HG03103 (cell line): ENCODE data around the gene FOXR1.

Experiments
- ATAC-seq: cut with Tn5 transposase; IDR thresholded peaks from one replicate; pipeline ENCODE4 v1.9.1; 2021; ENCODE audit warnings: low read depth; ENCODE audit not compliant: unreplicated experiment

Gene FOXR1

DNA sequence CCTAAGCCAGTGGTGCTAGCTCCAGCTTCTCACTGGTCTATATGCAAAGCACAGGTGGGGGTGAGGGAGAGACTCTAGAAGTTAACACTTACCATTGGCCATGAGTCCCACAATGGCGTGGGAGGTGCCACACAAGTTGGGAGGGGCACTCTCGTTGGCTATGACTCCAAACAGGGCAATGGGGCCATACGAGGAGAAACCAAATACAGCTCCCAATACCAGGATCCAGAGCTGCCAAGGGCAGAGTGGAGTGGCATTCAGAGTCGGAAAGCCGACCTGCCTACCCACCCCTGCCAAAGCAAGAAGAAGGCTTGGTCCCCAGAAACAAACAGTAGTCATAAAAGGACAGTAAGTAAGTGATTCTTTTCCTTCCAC, 53.5 kb downstream of the FOXR1 start:
- no peak for ATAC-seq

DNA sequence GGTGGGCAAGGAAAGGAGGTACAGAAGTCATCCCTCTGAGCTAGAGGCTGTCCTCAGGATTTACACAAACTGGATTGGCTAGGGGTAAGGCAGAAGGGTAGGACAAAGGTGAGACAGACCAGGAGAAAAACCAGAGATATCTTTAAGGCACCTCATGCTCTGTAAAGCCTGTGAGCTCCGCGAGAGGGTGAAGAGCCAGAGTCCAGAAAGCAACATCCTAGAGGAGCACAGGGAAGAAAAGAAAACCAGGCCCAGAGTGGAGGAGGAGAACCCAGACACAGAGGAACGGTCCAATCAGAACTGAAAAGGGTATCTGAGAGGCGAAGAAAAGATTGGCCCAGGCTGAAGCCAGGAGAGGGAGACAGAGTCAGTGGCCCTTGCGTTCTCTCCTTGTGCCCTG, 54.0 kb downstream of the FOXR1 start:
- no peak for ATAC-seq

DNA sequence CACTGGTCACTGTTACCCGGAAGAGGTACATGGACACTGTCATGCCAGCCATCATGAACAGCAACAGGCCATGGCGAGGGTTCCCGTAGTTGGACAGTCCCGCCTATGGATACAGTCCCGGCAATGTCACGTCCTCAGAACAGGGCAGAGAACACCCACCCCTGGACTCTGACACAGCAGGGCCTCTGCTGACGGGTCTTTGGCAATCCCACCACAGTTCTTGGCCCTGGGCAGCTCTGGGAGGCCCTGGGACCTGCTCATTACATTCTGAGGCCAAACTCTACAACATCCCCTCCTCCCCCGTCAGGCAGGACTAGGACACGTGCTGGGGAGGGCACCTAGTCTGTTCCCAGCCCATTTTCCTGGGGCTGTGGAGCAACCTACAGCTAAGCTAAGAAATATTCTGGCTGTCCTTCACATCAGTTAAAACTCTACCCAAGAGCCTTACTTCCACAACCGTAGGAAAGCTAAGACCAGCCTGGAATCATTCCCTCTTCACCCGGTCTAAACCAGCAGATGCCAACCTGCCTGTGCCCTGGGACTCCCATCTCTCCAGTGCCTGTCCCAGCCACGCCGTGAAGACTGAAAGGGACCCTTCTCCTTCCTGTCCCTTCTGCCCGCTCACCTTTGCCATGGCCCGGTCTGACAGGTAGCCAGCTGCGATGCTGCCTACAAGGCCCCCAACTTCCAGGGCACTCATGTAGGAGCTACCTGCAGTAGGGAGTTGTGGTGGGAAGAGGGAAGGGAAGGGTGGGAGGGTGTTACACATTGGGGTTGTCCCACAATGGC, 54.6 kb downstream of the FOXR1 start:
- no peak for ATAC-seq

DNA sequence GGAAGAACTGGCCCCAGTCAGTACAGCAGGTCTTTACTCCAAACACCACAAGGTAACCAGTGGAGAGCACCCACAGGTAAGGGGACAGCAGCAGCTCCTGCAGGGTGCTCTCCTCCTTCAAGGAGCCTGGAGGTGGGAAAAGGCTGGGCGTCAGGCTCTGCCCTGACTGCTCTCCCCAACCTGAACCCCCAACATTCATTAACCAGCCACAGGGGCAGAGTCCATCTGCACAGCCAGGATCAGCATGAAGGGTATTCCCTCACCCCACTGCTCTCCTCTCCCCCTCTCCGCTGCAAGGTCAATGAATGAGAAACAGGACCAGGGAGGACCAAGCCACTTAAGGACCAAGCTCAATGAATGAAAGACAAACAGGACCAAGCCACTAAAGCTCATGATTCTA, 55.4 kb downstream of the FOXR1 start:
- ATAC-seq = no peak

DNA sequence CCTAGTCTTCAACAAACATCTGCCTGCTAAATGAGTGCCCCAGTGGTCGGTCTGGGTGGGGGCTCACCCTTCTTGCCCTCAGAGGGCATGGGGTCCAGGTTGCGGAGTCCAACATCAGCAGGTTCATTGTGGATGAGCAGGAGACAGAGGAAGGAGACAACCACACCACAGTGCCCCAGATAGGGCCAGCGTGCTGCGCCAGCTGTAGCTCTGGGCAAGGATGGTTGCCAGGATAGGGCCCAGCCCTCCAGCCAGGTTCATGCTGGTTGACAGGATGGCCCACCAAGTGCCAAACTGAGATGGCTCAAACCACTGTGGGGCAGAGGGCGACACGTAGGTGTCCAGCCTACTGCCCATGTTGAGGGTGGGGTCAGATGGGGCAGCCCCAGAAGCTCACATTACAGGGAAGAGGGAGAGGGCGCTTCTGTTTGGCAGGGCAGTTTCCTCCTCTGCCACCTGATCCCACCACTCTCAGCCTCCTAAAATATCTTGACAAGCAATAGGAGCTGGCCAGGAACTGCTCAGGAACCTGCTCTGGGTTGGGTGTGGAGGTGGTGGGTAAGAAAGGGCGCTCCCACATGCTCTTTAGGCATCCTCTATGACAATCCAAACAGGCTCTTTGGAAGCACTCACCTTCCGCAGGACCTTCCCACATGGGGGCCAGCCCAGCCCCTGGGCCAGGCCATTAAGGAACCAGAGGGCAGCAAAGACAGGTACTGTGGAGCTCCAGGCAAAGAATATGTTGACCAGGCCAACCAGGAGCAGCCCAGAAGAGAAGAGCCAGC, 56.2 kb downstream of the FOXR1 start:
- ATAC-seq = no peak

DNA sequence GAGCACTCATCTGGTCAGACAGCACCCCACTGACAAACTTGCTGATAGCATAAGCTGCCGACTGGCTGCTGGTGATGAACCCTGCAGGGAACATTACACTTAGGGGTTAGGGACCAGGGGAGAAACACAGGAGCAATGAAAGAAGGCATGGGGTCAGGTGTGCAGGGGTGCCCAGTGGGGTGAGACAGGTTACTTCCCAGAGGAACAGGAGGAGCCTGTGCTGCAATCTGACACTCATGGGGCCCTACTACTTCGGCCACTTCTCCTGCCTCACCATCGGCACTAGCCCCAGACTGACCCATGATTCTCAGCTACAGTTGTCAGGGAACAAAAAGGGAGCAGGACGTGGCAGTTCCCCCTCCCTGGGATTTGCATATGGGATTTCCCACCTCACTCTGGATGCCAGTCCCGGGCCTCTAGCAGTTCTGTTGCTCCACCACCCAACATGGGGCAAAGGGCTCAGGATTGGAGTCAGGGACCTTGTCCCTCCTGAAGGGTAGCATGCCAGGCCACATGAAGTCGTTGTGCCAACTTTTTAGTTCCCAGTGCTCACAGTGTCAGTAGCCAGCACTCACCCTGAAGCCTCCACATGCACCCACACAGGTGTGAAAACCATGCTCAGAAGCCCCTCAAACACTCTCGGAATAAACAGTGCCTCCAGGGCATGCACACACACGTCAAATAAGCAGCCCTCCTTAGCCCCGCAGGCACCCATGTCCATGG, 56.9 kb downstream of the FOXR1 start:
- ATAC-seq = no peak

- ATAC-seq = no peak
These were observed 57.4 kb downstream of the FOXR1 start for GRCh38 chr11:119029069-119029339.

DNA sequence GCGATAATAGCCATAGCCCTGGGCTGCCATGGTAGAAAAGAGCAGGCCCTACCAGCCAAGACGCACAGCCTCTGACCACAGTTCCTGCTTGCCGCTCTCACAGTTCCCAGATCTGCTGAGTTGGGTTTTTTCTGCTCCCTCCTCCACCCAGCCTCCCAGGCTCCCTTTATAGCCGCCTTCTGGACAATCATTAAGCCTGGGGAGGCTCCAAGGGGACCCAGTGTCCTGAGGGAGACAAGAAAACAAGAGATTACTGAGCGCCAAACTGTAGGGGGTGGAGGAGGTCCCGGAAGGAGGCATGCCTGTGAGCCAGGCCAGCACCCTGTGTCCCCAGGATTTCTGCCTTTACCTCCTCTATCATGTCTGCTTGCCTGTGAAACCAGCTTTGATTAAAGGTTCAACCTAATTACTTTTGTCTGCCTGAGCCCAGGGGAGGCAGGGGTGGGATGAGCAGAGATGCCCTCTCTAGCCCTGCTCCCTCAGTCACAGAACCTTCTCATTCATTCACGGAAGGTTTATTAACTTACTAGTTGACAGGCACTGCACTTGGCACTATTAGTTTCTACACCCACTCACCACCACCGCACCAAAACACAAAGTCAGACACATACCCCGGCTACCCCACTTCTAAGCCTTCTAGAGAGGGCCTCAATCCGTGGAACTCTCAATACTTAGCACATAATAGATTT, 57.9 kb downstream of the FOXR1 start:
- ATAC-seq = no peak

DNA sequence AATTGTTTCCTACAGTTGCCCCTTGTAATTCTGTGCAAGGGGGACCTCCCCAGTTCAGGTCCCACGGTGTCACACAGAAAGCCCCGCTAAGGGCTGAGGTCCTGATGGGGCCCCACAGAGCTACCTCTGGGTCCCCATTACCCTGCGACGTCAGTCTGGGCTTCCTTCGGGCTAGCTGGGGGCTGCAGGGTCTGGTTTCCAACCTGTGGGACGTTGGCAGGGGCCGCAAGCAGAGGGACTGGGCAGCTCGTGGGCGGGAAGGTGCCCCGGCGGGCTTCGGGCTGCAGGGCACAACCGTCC, 58.4 kb downstream of the FOXR1 start:
- no peak for ATAC-seq

DNA sequence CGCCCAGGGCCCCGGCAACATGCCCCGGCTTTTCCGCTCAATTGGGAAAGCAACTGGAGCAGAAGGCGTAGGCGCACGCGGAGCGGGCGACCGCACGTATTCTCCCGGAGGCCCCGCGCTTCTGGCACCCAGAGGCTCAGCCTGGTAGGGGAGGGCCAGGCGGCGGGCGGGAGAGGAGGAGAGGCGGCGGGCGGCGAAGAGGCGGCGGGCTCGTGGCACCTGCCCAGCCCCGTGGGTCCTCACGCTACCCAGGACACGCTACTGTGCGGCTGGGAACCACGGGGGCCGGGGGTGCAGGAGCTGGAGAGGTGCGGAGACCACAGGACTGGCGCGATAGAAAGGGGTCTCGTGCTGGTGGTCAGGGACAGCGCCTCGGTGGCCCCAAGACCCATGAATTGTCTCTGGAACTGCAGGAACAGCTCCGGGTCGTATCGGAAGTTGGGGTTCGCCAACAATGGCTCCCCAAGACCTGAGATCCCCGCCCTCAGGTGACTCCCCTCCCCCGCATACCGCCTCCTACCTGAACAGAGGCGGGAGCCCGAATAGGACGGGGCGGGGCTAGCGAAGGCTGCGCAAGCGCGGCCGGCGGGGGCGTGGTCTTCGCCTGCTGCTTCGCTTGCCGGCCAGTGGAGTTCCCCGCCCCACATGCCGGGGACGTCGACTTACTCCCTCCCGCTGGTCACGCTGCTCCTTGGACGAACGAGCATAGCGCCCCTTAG, 58.9 kb downstream of the FOXR1 start, which contains the start of gene SLC37A4:
Gene SLC37A4, minus strand, starts transcription at position 549 of the 719 bp plus-strand sequence.
- peak; percentile 74 for ATAC-seq
